ENCODE data around the gene CNTNAP2.

GRCh38 chr7:147636553-147636952 is 1520.0 kb downstream of the CNTNAP2 start:
- TF ChIP-seq, protein P1, sequence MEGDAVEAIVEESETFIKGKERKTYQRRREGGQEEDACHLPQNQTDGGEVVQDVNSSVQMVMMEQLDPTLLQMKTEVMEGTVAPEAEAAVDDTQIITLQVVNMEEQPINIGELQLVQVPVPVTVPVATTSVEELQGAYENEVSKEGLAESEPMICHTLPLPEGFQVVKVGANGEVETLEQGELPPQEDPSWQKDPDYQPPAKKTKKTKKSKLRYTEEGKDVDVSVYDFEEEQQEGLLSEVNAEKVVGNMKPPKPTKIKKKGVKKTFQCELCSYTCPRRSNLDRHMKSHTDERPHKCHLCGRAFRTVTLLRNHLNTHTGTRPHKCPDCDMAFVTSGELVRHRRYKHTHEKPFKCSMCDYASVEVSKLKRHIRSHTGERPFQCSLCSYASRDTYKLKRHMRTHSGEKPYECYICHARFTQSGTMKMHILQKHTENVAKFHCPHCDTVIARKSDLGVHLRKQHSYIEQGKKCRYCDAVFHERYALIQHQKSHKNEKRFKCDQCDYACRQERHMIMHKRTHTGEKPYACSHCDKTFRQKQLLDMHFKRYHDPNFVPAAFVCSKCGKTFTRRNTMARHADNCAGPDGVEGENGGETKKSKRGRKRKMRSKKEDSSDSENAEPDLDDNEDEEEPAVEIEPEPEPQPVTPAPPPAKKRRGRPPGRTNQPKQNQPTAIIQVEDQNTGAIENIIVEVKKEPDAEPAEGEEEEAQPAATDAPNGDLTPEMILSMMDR (IDR thresholded peaks at IDR 0.05), result no peak
- TF ChIP-seq POLR2A (IDR thresholded peaks at IDR 0.05), result no peak
